Liver (tissue), 2 donors: ENCODE results near the gene PCNX4.

Experiments used
- CTCF ChIP-seq: fragments of 150-350 bp; IDR thresholded peaks from 2 replicates; pipeline ENCODE4 v1.5.1; 2017; ENCODE audit warnings: improper control_type of control experiment, low read depth, low read length; ENCODE audit not compliant: missing input control
- FOXA1 ChIP-seq: IDR thresholded peaks from 2 replicates; pipeline ENCODE4 v1.6.1; 2016; ENCODE audit warnings: antibody characterized with exemption
- REST ChIP-seq: IDR thresholded peaks from 2 replicates; pipeline ENCODE4 v1.6.1; 2016; ENCODE audit warnings: antibody characterized with exemption, mild to moderate bottlenecking
- YY1 ChIP-seq: IDR thresholded peaks from 2 replicates; pipeline ENCODE4 v1.6.1; 2016; ENCODE audit warnings: antibody characterized with exemption, mild to moderate bottlenecking
- donor health status: healthy.

- TF ChIP-seq REST (no peak), CTCF (no peak), FOXA1 (no peak), YY1 (no peak)
Measured at GRCh38 chr14:60089221-60089620, 2.5 kb upstream of the PCNX4 start.
